NCI-H446 treated with DMSO at 0.1 percent for 48 hours (cell line): ENCODE measurements around the gene LRRC45.
"Not testable (repeated sequence)": the region's sequence is repeated elsewhere in the genome, so short reads cannot be mapped to it uniquely, and the experiment has no call there.

Experiments used
- DNase-seq: peaks from one replicate; lab custom pipeline; 2025; lab: John Stamatoyannopoulos, UW

Gene LRRC45

GRCh38 chr17:82022981-82023446 is at the start of gene LRRC45:
TSS of gene LRRC45 (plus strand) at chr17:82023305. CDS start at chr17:82023644, 339 bp downstream.
- peak; percentile 99 for DNase-seq

- DNase-seq: no peak
Measured at GRCh38 chr17:81973432-81973831, 49.7 kb upstream of the LRRC45 start.

DNA sequence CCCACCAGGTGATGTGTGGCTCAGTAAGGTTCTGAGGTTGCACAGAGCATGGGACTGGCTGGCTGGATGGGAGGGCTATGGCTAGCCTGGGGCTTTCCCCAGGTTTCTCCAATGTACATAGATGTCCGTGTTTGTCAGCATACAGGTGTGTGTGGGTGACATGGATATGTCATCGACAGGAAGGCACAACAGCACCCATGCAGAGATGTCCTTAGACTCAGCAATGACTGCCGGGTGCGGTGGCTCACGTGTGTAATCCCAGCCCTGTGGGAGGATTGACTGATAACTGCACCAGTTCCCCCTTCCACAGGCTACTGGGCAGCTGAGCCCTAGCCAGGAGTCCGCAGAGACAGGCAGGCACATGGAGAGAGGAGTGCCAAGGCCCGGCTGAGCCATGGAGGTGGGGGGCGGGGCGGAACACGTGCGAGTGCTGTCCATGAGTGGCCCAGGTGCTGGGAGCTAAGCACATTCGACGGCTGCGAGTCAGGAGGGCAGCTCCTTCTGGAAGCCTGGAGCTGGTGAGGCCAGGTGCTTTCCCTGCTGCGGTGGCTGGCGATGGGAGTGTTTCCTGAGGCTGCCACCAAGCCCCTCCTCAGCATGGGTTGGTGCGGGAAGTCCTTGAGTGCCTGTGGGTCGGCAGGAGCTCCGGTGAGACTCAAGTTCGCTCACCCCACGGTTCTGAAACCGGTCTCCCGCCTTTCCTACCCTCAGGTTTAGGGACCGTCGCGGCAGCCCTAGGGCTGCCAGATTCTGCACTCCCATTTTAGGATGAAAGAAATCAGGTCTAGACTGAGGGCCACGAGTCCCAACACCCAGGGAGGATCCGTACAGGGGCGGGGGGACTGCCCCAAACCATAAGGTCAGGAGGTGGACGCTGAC is 46.5 kb upstream of the LRRC45 start:
- DNase-seq: no peak

- peak; percentile 76 for DNase-seq
Measured at GRCh38 chr17:81977211-81977808, 45.8 kb upstream of the LRRC45 start, which contains the start of gene ASPSCR1. TSS of gene ASPSCR1 (plus strand) at chr17:81977629. CDS start at chr17:81977647, 18 bp downstream.

DNA sequence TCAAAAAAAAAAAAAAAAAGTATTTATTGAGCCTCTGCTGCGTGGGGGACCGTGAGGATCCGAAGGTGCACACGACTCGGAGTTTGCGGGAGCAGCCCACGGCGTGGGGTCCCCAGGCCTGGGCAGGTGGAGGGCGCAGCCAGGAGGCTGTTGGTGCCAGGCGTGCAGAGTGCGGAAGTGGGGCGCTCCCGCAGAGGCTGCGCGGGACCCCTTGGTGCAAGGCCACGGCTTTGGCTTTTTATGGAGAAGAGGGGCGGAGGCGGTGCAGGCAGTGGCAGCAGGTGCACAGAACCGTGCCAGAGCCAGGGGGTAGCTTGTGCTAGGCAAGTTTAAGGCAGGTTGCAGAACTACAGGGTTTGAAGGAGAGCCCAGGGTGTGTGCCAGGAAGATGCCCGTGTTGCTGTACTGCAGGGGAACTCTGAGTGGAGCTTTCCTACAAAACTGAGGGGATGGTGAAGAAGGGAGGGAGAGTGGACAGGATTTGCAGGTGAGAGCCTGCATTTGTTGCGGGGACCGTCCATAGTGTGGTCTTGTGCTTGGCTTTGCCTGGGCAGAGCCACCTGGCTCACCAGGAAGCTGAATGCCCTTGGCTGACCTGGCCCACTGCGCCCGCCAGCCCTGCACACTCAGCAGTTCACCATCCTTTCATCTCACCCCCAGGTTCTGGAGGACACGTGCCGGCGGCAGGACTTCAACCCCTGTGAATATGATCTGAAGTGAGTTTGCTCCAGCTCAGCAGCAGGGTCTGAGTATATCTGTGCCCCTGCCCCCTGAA is 44.4 kb upstream of the LRRC45 start:
- DNase-seq: no peak

GRCh38 chr17:81980122-81980521 is 43.0 kb upstream of the LRRC45 start:
- no peak for DNase-seq

DNA sequence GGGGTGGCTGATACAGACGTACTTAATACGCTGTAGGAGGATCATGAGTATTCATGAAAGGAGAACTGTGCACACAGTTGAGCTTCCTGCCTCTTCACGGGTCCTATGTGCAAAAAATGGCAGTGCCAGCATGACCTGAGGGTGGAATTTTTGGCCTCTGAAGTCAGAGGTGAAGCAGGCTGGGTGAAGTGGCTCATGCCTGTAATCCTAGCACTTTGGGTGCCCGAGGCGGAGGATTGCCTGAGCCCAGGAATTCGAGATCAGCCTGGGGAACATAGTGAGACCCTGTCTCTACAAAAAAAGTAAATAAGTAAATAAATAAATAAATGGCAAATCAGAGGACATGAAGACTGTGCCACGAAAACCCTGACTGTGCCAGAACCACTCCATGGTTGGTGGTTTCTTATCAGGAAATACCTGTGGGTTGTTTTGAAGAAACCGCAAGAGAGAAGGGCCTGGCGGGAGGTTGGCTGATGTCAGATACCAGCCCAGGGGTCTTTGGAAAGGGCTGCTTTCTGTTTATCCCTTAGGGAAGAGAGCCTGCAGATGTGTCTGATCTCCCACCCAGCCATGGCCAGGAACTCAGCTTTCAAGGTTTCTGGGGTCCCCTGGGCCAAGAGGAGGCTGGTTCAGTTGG is 42.3 kb upstream of the LRRC45 start:
- DNase-seq: no peak

DNA sequence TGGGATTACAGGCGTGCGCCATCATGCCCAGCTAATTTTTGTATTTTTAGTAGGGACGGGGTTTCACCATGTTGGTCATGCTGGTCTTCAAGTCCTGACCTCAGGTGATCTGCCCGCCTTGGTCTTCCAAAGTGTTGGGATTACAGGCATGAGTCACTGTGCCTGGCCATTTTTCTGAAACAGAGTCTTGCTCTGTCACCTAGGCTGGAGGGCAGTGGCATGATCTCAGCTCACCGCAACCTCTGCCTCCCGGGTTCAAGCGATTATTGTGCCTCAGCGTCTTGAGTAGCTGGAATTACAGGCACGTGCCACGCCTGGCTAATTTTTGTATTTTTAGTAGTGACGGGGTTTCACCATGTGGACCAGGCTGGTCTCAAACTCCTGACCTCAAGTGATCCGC is 41.6 kb upstream of the LRRC45 start:
- DNase-seq: not testable (repeated sequence)

GRCh38 chr17:81983011-81983638 is 40.0 kb upstream of the LRRC45 start:
- DNase-seq: no peak

GRCh38 chr17:81983639-81984373 is 39.3 kb upstream of the LRRC45 start:
- DNase-seq: no peak

DNA sequence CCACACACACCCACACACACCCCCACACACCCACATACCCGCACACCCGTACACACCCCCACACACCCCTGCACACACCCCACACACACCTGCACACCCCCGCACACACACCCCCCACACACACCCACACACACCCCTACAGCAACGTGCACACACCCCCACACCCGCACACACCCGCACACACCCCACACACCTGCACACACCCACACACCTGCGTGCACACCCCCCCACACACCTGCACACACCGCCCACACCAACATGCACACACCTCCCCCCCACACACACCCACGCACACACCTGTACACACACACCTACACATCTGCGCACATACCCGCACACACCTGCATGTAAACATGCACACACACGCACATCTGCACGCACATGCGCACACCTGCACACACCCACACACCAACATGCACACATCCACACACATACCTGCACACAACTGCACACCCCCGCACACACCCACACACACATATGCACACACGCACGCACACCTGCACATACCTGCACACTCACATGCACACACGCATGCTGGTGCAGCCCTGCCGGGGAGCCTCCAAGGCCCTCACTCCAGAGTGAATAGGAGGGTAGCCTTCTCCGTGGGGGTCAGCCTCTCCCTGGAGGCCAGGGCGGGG is 38.2 kb upstream of the LRRC45 start:
- DNase-seq: no peak

DNA sequence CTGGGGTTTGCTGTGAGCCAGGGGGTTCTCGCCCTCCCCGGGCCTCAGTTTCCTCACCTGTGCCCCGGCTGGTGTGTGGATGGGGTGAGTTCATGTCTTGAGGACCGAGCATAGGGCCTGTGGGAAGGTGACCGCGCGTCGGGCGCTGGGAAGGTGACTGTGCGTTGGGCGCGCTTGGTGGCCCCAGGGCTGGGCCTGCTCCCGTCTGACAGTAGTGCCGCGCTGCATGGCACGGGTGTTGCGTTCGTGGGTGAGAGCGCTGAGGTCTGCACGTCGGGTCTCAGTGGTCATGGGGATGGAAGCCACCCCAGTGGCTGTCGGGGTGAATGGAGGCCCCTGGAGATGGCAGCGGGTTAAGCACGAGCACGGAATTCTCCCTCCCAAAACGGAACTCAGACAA is 36.5 kb upstream of the LRRC45 start:
- DNase-seq: no peak

GRCh38 chr17:81987161-81987770 is 35.8 kb upstream of the LRRC45 start:
- no peak for DNase-seq

DNA sequence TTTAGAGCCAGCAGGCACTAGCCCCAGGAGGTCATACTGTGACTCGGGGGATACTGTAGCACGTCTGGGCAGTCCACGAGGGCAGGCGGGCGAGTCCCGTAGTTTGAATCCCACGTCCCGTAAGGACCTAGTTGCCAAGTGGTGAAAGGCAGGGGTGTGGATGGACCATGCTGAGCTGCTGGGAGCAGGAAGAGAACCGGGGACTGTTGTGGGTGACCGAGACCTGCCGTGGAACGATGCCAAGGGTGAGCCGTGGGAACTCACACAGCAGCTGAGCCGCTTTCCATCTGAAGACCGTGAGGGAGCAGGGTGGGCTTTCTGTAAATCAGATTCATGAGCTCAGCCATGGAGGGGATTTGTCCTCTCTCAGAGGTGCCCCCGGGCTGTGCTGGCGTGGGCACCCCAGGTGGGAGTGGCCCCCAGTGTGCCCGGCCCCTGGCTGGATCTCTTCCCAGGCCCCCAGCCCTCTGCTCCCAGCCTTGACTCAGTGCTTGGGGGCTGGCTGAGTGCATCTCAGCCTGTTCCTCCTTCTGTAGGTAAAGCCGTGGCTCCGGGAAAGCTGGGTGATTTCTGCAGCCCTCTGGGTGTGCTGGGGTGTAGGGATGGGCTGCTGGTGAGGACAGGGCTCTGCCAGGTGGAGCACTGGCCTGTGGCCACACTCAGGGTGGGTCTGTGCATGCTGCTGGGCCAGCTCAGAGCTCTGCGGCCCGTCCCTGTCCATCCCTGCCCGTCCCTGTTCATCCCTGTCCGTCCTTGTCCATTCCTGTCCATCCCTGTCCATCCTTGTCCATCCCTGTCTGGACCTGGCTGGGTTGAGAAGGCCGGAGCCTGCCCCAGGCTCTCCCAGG is 32.0 kb upstream of the LRRC45 start:
- DNase-seq: no peak

- DNase-seq: peak; percentile 41
Measured at GRCh38 chr17:81991684-81992305, 31.3 kb upstream of the LRRC45 start.

DNA sequence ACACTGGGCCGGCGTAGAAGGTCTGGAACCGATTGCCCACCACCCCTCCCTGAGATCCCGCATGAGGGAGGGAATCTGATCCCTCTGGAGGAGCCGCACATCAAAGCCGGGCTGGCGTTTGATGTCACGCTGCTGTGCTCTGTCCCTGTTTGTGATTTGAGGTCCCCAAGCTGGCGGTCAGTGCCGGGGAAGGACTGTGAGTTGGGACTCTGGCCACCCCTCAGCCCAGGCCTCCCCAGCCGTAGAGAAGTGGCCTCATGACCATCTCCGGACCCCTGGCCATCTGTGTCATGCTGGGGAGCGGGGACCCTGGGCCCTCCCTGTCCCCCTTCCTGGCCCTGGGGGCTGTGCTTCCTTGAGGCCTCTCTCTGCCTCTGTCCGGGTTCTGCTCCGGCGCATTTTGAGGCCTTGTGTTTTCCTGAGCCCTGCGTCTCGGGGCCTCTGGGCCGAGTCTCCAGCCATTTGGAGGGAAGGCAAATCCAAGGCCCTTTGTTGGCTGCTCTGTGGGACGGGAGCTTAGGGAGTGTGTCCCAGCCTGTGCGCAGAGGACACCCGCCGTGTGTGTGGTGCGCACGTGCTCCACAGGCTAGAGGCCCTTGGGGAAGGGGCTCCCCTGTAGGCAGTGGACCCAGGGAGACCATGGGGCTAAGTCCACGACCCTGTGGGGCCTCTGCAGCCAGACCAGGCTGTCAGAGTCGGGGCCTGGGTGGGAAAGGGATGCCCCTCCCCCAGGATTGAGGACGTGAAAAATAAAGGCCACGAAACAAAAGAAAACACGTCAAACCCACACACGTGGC is 30.6 kb upstream of the LRRC45 start:
- no peak for DNase-seq

DNA sequence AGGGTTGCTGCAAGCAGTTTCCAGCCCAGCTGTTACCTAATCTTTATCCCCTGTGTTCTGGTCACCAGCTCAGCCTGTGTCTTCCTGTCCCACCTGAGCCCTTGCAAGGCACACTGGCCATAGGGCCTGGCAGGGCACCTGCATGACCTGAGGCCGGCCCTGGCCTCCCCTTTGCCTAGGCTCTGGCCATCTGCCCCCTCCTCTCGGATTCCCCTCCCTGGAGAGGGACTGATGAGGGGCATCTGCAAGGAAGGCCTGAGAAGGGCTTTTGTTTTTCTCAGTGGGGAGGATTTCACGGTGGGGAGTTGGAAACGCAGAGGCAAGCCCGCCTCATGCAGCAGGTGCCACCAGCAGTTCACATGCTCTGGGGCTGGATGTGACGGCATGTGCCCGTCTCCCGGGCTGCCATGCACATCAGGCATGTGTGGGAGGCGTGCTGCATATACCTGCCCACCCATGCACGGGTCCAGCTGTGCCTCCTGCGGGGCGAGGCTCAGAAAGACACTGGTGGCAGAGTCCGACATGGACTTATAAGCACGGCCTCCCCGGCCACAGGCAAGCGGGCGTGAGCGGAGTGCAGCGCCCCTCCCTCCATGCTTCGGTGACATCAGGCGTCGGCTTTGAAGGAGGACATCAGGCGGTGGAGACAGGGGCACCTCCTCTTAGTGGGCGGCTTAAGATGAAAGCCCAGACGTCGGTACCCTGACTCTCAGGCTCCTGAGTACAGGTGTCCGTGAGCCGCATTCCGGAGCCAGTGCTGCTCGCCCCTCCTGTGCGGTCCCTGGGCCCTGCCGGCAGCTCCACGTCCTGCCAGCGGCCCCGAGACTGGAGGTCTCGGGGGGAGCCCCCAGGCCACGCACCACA is 29.1 kb upstream of the LRRC45 start:
- DNase-seq: no peak
